Smooth muscle cell (in vitro differentiated cells): ENCODE measurements around the gene MORC3. TPM values are rescaled to one million over a fixed set of nuclear protein-coding genes. Genes with fewer than 3 reads are reported as not detected.

Experiments used
- DNase-seq: peaks from one replicate; lab custom pipeline; 2025; ENCODE audit not compliant: unreplicated experiment; lab: John Stamatoyannopoulos, UW
- H2AFZ ChIP-seq: fragments of 200-600 bp; sonication (generic); 2 replicates; pipeline ENCODE4 v1.6.0; 2016; ENCODE audit warnings: antibody characterized with exemption, low read depth, mild to moderate bottlenecking
- H3F3A ChIP-seq: fragments of 200-600 bp; sonication (generic); 2 replicates; pipeline ENCODE4 v1.6.0; 2017; ENCODE audit warnings: antibody characterized with exemption, low read depth
- H3K27ac ChIP-seq: fragments of 200-600 bp; sonication (generic); 2 replicates; pipeline ENCODE4 v1.5.1; 2016; ENCODE audit warnings: low read depth, mild to moderate bottlenecking
- H3K27me3 ChIP-seq: fragments of 200-600 bp; sonication (generic); 2 replicates; pipeline ENCODE4 v1.6.1; 2016; ENCODE audit warnings: low read depth, mild to moderate bottlenecking
- H3K36me3 ChIP-seq: fragments of 200-600 bp; sonication (generic); 2 replicates; pipeline ENCODE4 v1.5.1; 2016; ENCODE audit warnings: low read depth
- H3K4me1 ChIP-seq: fragments of 200-600 bp; sonication (generic); 2 replicates; pipeline ENCODE4 v1.5.1; 2016; ENCODE audit warnings: low read depth
- H3K4me2 ChIP-seq: fragments of 200-600 bp; sonication (generic); 2 replicates; pipeline ENCODE4 v1.6.0; 2016; ENCODE audit warnings: mild to moderate bottlenecking
- H3K4me3 ChIP-seq: fragments of 200-600 bp; sonication (generic); 2 replicates; pipeline ENCODE4 v1.5.1; 2016; ENCODE audit warnings: mild to moderate bottlenecking
- H3K79me2 ChIP-seq: fragments of 200-600 bp; sonication (generic); 2 replicates; pipeline ENCODE4 v1.6.0; 2016; ENCODE audit warnings: low read depth, mild to moderate bottlenecking
- H3K9ac ChIP-seq: fragments of 200-600 bp; sonication (generic); 2 replicates; pipeline ENCODE4 v1.6.0; 2016; ENCODE audit warnings: low read depth
- H3K9me3 ChIP-seq: fragments of 200-600 bp; sonication (generic); replicated peaks from 2 replicates; pipeline ENCODE4 v1.5.1; 2016; ENCODE audit warnings: low read depth
- H4K20me1 ChIP-seq: fragments of 200-600 bp; sonication (generic); 2 replicates; pipeline ENCODE4 v1.6.0; 2016; ENCODE audit warnings: low read depth
- CTCF ChIP-seq: fragments of 200-600 bp; sonication (generic); IDR thresholded peaks from 2 replicates; pipeline ENCODE4 v1.5.1; 2017; ENCODE audit warnings: borderline replicate concordance, mild to moderate bottlenecking, antibody characterized with exemption; ENCODE audit not compliant: insufficient read depth, poor library complexity, severe bottlenecking
- WGBS: methylation state at CpG from one replicate; pipeline ENCODE4 v1.1.7; 2016; ENCODE audit warnings: low lambda C conversion rate; 5-methylcytosine and 5-hydroxymethylcytosine counted together
- polyA plus RNA-seq: library from polyadenylated mRNA; unstranded; fragments of >200 nt; fragmentation: Nextera tagmentation; extraction: Ambion mirVana; gene quantifications from 2 replicates; pipeline ENCODE4 v1.2.1, GENCODE V29; 2016
- total RNA-seq: library from RNA; depleted of rRNA; stranded (reverse); fragments of >200 nt; gene quantifications from 2 replicates; pipeline ENCODE4 v1.2.3, GENCODE V29; 2014

The MORC3 gene
- total and polyA plus RNA-seq, 2 experiments from 2014 or later, result 11.6 to 44.3 TPM

- no peak for TF ChIP-seq CTCF
- peaks cover 18% of the 10 kb centered on the region for H3F3A ChIP-seq
- H2AFZ ChIP-seq, result no peak overlapping the region
- no peaks in the 10 kb centered on the region for H3K79me2 ChIP-seq
- no peaks in the 10 kb centered on the region for H4K20me1 ChIP-seq
- no peaks in the 10 kb centered on the region for H3K36me3 ChIP-seq
- H3K27me3 ChIP-seq, result no peaks in the 10 kb centered on the region
- no peak for DNase-seq
- no peaks in the 10 kb centered on the region for H3K9me3 ChIP-seq
- peaks cover 5% of the 10 kb centered on the region for H3K4me1 ChIP-seq
- H3K9ac ChIP-seq, result no peak overlapping the region
- H3K4me2 ChIP-seq, result peak overlapping the region; percentile 44
- peak overlapping the region; percentile 34 for H3K27ac ChIP-seq
- 71% methylated on average over 8 of the region's 8 CpGs for WGBS
- H3K4me3 ChIP-seq, result no peak overlapping the region
Measured at GRCh38 chr21:36288651-36289243, 31.2 kb upstream of the MORC3 start.

- Histone ChIP-seq H3K4me1 (peaks cover 5% of the 10 kb centered on the region), H3K4me3 (no peak overlapping the region), H3K4me2 (no peak overlapping the region), H2AFZ (no peak overlapping the region), H3K9me3 (no peaks in the 10 kb centered on the region), H3K36me3 (no peaks in the 10 kb centered on the region), H3F3A (peaks cover 18% of the 10 kb centered on the region), H3K79me2 (no peaks in the 10 kb centered on the region), H3K27ac (no peak overlapping the region), H3K9ac (no peak overlapping the region), H4K20me1 (no peaks in the 10 kb centered on the region), H3K27me3 (no peaks in the 10 kb centered on the region)
- no peak for DNase-seq
- no peak for TF ChIP-seq CTCF
- 85% methylated on average over 8 of the region's 8 CpGs for WGBS
Measured at GRCh38 chr21:36291509-36291908, 28.5 kb upstream of the MORC3 start.

GRCh38 chr21:36297406-36297937 is 22.5 kb upstream of the MORC3 start:
- Histone ChIP-seq H3F3A (no peaks in the 10 kb centered on the region), H4K20me1 (no peaks in the 10 kb centered on the region), H3K4me2 (no peak overlapping the region), H3K9ac (no peak overlapping the region), H3K4me3 (no peak overlapping the region), H2AFZ (no peak overlapping the region), H3K4me1 (no peaks in the 10 kb centered on the region), H3K9me3 (no peaks in the 10 kb centered on the region), H3K27ac (peak overlapping the region; percentile 42), H3K27me3 (no peaks in the 10 kb centered on the region), H3K36me3 (no peaks in the 10 kb centered on the region), H3K79me2 (no peaks in the 10 kb centered on the region)
- no peak for TF ChIP-seq CTCF
- WGBS, result 93% methylated on average over 4 of the region's 4 CpGs
- DNase-seq, result no peak

- WGBS, result 60% methylated on average over 10 of the region's 10 CpGs
- Histone ChIP-seq H3K4me1 (no peaks in the 10 kb centered on the region), H3K4me2 (peak overlapping the region; percentile 15), H3K27ac (peak overlapping the region; percentile 42), H3F3A (no peaks in the 10 kb centered on the region), H2AFZ (peak overlapping the region; percentile 28), H3K9ac (no peak overlapping the region), H4K20me1 (no peaks in the 10 kb centered on the region), H3K4me3 (no peak overlapping the region), H3K36me3 (no peaks in the 10 kb centered on the region), H3K9me3 (no peaks in the 10 kb centered on the region), H3K79me2 (no peaks in the 10 kb centered on the region), H3K27me3 (no peaks in the 10 kb centered on the region)
- no peak for TF ChIP-seq CTCF
- no peak for DNase-seq
Measured at GRCh38 chr21:36297938-36298572, 21.9 kb upstream of the MORC3 start.
